Measurements from ENCODE around the gene C6orf89. TPM values are rescaled to one million over a fixed set of nuclear protein-coding genes. Genes with fewer than 3 reads are reported as not detected.

Gene C6orf89
- total RNA-seq, 1 donor from 2014 or later: 44.8 TPM

DNA sequence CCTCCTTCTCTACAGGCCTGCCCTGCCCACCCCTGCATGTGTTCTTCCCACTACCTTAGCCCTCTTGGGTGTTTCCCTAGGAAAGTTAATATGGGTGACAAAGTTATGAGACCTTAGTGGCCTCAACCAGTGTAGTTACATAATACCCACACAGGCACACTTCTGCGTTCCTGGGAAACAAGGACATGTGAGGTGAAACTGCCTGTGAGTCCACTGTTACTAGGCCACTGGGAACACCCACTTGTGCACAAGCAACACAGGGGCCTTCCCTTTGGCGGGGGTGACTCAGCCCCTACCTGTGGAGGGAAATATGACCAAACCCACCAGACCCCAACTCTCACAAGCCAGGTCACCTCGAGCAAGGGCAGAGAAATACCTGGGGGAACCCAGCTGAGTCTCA is 81.5 kb downstream of the C6orf89 start:
- DNase-seq (ENCODE audit: low read depth): no peak

DNA sequence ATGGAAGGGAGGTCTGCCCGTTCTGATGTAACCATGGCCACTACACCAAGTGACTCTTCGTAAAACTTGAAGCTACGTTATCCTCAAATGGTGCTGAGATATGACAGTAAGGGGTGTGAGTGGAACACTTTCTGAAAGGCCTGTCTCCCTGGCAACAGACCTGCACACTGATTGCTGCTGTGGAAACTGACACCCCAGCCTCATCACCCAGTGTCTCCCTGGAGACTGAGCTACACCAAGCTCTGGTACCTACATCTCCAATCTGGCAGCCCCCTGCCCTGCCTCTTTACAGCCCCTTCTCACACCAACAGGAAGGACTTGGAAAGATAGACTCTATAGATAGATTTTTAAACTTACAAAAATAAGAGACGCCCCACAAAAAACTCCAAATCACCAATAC is 82.0 kb downstream of the C6orf89 start:
- no peak for DNase-seq (ENCODE audit: low read depth)

- DNase-seq (ENCODE audit: low read depth): no peak
Observed at GRCh38 chr6:36968266-36968977, 82.7 kb downstream of the C6orf89 start.

- no peak for DNase-seq (ENCODE audit: low read depth)
Observed at GRCh38 chr6:36969240-36969691, 83.5 kb downstream of the C6orf89 start.

- peak; percentile 85 for DNase-seq (ENCODE audit: low read depth)
Observed at GRCh38 chr6:36969988-36970891, 84.5 kb downstream of the C6orf89 start.

DNA sequence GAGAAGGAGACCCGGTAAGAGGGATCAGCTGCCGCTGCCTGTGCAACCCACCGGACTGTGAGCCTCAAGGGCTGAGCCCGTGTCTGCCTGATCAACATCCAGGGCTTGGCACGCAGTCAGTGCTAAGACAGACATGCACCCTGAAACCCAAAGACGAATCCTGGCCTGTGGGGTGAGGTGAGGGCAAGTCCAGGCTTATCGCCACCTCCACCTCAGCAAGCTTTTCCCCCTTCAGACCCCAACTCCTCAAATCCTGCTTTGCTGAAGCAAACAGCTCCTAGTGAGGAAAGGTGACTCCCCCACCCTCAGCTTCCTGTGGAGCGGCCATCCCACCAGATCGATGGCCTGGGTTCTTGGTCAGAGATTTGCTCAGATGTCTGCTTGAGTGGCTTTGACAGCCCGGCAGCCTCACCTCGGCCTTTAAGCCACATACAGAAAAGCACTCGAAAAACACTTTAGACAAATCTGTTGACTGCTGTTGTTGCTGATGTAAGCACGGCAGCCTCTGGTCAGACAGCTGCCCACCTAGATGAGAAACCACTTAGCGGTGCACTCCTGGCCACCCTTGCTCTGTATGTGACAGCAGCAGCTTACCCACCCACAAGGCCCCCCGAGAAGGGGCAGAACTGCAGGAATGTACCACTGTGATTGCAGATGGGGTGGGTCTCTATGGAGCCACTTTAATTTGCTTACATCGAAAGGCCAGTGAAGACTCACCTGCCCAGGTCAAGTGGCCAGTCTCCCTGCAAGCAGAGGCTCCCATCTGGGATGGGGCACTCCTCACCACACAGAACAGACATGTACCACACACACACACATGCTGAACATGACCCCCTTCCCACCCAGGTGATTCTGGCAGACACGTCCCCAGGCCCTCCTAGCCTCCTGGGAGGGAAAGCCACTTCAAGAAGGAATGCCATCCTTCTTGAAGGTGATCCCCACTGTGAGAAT is 85.4 kb downstream of the C6orf89 start:
- no peak for DNase-seq (ENCODE audit: low read depth)

DNA sequence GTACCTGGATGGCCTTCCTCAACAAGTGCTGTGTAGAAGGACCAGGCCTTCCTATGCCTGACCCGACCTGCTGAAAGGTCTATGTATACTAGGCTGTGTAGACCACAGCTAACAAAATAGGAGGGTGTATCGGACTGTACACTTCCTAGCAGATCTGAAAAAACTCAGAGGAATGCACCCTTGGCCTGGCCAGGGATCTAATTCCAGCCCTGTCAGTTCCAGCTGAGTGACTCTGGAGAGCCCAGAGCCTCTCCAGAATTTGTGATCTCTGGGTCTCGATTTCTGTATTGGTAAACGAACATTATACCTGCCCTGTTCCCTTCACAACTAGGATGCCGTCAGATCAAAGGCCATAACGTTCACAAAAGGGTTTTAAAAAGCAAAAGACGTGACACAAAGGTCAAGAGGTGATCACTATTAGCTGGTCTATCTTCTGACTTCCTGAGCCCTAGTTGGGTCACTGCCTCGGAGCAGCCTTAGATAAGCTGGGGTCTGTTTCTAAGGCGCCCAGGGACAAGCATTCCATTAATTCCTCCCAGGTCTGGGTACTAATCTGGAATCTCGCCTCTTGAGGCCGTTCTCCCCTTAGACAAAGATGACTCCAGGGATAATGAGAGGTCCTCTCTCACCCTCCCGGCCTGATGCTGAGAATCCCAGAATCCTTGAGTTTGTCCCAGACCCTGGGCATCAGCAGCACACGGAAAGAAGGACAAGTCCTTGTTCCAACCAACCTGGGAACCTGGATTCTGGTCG is 86.3 kb downstream of the C6orf89 start:
- DNase-seq (ENCODE audit: low read depth): no peak

- no peak for DNase-seq (ENCODE audit: low read depth)
Observed at GRCh38 chr6:36973190-36973589, 87.4 kb downstream of the C6orf89 start.

DNA sequence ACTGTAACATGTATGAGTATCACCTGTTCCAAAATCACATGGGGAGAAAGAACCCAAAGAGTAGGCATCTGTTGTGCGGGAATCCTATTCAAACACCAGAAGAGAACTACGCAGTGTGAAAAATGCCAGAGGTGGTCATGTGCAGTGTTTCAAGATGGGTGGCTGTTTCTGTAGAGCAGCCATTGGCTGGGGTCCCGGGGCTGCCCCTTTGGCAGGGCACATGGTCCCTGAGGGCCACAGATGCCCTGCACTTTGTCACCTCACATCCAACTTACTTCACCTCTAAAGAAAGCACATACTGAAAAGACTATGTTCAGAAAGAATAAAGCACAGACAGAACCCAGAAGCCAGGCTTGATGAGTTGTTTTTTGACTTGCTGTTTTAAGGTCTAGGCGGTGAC is 87.9 kb downstream of the C6orf89 start:
- DNase-seq (ENCODE audit: low read depth): no peak

- peak; percentile 43 for DNase-seq (ENCODE audit: low read depth)
Observed at GRCh38 chr6:36975231-36976006, 89.7 kb downstream of the C6orf89 start.

DNA sequence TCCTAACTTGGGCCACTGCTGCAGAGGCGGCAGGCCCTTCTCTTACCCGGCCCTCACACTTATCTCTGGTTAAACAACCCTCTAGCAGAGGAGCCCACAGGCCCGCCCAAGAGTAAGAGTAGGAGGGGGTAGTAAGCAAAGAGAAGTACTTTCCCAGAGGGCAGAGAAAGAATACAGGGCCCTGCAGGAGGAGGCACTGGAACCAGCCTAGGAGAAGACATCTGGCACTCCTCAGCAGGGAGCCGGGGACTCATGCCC is 90.2 kb downstream of the C6orf89 start:
- DNase-seq (ENCODE audit: low read depth): no peak

GRCh38 chr6:36976509-36976908 is 90.8 kb downstream of the C6orf89 start:
- DNase-seq (ENCODE audit: low read depth): no peak

GRCh38 chr6:36976931-36977330 is 91.2 kb downstream of the C6orf89 start:
- DNase-seq (ENCODE audit: low read depth): no peak

DNA sequence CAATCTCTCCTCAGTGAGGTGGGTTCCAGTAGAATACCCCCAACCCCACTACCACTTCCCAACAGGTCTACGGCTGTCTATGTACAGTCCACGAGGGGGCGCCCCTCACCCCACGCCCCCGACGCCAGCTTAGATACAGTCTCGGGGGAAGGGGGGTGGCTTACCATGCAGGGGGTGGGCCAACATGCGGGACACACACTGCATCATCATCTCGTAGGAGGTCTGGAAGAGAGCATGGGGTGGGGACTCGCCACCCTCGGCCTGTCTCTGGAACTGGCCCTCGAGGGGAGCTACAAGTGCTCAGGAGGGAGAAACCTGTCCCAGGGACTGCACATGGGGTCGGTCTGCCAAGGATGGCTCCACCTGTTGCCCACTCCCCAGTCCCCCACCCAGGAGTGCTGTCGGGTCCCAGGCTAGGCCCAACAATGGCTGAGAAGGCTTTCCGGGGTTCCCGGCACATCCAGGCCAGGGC is 91.8 kb downstream of the C6orf89 start:
- DNase-seq (ENCODE audit: low read depth): no peak

Other genes starting within 250 kb of the C6orf89 start
- 1,798 and 2,123 TPM in 2 replicates for gene CDKN1A, start 207.2 kb upstream of the C6orf89 start, total RNA-seq
- gene RAB44, start 188.1 kb upstream of the C6orf89 start, total RNA-seq: not detected in 2 replicates
- gene CPNE5, start 46.5 kb upstream of the C6orf89 start, total RNA-seq: 0.13 and 1.2 TPM in 2 replicates
- 28.4 and 31.3 TPM in 2 replicates for gene PPIL1, start 11.1 kb upstream of the C6orf89 start, total RNA-seq
- gene PI16, start 68.8 kb downstream of the C6orf89 start, total RNA-seq: not detected in 2 replicates
- 138 and 183 TPM in 2 replicates for gene MTCH1, start 100.2 kb downstream of the C6orf89 start, total RNA-seq
- not detected in 2 replicates for gene FGD2, start 119.7 kb downstream of the C6orf89 start, total RNA-seq